Activated effector memory CD4-positive, alpha-beta T cell treated with anti-CD3 and anti-CD28 coated beads, Interleukin-2, amount 50 U/mL, for 16 hours (primary cell): ENCODE measurements around the gene RPS8.

ENCODE experiments used
- DNase-seq: peaks from one replicate; pipeline ENCODE4 v3.0.0-alpha.2; 2020

RPS8 gene

DNA sequence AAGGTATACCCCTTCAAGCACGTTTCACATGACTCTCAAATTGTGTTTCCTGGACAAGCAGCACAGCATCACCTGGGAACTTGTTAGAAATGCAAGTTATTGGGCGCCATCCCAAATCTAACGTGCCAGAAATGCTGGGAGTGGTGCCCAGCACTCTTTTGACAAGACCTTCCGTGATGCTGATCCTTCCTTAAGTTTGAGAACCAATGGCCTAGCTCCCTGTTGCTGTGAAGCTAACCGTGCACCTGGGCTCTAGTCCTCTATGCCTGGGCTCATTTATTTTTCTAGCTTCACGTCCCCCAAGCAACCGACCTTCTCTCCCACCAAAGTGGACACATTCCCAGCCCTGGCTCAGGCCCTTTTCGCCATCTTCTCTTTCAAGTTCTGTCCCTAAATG is 8.4 kb downstream of the RPS8 start:
- DNase-seq: no peak

DNA sequence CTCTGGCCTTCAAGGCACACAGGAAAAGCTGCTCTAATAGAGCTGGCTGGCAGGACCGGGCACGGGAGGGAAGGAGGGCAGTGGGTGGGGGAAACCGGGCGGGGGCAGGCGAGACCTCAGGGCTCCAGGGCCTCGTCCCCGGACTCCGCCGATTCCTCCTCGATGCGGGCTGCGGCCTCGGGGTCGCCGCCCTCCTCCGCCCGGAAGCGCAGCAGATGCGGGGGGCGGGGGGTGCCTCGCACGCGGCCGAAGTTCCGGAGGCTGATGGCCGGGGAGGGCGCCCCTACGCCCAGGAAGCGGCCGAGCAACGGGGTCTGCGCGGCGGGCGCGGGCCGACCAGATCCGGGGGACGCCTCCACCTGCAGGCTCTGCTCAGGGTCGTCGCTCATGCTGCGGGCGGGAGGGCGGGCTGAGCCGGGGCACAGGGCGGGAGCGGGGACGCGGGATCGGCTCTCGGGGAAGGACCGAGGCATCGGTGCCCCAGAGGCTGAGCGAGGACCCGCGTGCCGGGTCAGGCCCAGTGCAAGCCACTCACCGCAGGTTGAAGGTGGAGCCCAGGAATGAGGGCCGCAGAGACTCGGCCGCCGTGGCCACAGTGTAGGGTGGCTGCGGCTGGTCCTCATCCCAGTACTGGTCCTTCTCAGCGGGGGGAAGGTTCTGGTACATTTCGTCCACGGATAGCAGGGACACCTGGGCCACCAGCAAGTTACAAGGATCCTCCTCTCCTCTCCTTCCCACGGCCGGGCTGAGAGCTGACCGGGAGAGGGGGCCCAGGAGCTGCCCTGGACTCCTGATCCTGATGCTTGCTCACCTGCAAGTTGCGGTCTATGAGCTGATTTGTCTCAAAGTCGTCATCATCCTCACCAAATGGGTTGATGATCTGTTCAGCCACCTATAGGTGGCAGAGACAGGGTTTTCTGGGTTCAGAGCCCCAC is 9.0 kb downstream of the RPS8 start:
- DNase-seq: peak; percentile 75

DNA sequence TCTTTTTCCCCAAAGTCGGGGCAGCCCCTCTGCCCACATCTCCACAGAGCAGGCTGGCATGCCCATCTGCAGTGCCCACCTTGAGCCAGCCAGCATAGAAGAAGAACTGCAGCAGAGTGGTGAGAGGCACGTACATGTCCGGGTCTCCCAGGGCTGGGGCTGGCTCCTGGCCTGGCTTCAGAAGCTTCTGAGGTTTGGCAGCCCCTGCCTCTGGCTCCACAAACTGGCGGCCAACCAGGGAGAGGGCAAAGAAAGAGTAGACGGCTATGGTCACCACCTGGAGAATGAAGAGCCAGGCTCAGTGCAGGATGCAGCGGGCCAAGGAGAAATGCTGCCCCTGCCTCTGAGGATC is 9.7 kb downstream of the RPS8 start:
- DNase-seq: no peak

DNA sequence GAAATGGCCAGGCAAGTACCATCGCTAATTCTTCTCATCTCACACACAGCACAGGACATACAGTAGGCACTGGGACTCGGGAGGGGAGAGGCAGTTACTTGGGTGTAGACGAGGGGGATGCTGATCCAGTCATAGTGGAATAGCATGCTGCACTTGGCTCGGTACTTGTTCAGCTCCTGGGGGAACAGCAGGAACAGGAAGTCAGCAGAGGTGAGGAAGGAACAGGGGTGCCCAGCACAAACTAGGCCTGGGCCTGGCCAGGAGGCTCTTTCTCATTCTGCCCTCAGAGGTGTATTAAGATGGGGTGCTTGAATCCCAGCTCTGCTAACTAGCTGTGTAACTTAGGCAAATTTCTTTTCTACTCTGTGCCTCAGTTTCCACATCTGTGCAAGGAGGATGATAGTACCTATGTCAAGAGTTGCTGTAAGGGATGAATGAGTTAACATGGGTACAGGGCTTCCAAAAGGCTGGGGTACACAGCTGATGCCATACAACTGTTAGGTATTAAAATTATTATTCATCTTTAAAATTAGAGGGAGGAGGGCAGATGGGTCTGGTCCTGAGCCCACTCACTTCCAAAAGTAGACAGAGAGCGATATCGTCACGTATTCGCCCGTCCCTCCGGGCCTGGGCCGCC is 10.3 kb downstream of the RPS8 start:
- DNase-seq: no peak

DNA sequence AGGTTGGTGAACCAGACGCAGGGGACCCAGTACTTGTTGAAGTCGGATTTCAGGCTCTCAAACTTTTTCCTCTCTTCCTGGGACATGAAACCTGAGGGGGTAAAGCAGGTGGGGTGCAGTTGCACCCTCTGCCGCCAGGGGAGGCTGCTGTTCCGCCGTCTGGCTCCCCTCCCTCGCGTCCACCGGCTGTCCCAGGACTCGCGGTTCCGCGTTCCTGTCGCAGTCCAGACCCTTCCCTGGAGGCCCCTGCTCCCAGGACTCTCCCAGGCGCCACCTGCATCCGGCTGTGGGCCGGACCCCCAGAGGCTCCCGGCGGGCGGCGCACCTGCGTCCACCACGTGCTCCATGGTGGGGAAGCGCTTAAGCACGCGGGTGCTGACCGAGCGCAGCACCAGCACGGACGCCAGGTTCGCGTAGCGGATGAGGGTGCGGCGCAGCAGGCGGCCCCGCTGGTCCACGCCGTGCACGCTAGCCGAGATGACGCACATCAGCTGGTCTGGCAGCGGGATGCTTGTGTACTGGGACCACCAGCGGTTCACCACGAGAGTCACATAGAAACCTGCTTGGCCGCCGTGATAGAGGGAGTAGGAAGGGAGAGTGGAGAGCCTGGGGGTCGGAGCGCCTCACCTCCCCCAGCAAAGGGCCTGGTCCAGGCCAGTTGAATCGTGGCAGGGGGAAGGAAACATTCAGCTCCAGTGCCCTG is 10.9 kb downstream of the RPS8 start:
- peak; percentile 90 for DNase-seq

DNA sequence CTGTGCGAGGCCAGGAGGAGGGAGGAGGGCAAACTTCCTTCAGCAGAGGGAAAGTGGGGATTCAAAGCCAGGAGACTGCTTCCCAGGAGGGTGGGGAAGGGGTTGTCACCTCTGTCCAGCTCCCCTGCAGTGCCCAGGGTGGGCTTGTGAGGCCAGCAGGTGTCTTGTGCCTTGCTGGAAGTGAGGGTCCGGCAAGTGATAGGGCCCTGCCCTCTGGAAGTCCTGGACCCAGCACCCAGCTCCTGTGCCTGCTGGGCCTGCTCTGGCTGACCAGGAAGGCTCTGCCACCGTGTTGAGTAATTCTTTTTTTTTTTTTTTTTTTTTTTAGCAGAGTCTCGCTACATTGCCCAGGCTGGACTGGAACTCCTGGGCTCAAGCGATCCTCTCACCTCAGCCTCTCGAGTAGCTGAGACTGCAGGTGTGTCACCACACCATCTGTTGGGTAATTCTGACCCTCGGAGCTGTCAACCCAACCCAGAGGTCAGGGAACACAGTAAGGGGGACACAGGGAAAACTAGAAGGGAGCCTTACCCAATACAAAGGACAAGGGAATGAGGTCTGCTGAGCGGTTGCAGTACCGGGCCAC is 11.6 kb downstream of the RPS8 start:
- no peak for DNase-seq

DNA sequence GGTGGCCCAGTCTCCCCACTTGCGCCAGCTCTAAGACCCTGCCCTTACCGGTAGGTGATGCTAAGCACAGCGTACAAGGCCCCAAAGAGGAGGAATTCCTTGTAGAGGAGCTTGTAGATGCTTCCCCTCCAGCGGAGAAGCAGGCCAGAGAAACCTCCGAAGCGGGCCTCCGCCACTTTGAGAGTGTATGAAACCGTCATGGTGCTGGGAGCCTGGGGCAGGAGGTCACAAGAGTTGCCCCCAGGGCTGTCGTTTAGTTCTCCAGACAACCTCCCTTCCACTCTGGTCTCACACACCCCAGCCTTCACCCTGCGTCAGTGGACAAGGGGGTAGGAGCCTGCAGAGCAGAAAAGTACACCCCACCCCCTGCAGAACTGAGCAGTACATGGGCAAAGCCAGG is 12.2 kb downstream of the RPS8 start:
- DNase-seq: no peak

DNA sequence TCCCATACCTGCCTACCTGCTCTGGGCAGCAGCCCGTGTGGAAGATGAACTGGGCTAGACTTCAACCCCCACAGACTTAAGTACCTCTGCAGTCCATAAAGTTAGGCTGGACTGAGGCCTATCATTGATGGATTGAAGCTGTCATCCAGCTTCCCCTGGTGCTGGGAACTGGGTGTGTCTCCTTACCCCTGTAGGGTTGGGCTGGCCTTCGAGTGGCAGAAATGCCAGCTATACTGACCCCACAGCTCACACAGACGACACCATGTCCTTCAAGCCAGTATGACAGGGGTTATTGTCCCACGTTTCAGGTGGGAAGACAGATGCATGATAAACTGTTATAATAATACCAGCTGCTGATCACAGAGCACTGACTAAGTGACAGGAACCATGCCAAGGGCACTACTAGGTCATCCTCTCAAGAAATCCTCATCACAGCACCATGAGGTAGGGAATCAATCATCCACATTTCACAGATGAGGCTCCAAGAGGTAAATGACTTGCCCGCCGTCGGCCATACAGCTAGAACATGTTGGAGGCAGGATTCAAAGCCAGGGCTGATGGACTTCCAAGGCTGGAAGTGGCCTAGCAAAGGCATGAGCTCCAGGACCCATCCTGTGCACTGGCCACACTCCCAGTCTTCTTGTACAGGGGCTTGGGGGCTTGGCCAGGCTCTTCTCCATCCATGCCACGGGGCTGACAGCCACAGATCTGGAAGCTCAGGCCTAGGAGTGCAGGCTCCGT is 12.9 kb downstream of the RPS8 start, which contains the start of gene BEST4:
BEST4 (minus strand) TSS at position 51 of the 741 bp plus-strand sequence. CDS start 465 bp downstream, outside the sequence.
- DNase-seq: no peak

DNA sequence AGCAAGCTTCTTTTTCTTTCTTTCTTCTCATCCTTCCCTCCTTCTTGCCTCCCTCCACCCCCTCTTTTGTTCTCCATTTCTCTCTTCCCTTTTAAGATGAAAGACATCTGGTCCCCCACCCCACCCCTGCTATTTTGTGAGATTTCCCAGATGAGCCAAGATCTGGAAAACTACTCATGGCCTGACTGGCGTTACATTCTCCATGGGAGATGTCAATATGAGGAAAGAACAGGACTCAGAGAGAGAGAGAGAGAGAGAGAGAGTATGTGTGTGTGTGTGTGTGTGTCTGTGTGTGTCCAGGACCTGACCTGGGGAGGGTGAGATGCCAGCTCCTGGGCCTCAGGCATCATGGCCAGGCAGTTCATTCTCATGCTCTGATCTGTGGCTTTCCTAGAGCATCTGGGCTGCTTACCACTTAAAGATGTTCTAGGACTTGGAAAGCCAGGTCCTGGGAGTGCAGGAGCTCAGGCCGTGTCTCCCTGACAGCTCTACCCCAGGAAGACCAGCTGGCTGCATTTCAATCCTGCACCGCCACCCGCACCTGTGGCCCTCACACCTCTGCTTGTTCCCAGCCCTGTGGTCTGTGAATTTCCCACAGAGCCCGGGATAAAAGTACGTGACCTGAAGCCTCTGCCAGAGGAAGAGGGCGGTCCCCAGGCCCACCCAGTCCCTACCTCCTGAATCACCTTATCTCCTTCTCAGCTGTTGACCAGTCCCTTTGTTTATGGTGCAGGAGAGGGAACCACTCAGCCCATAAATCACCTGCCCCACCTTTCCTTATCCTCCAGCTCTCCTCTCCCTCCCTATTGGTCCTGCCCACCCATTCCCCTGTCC is 15.8 kb downstream of the RPS8 start:
- DNase-seq: peak; percentile 51

DNA sequence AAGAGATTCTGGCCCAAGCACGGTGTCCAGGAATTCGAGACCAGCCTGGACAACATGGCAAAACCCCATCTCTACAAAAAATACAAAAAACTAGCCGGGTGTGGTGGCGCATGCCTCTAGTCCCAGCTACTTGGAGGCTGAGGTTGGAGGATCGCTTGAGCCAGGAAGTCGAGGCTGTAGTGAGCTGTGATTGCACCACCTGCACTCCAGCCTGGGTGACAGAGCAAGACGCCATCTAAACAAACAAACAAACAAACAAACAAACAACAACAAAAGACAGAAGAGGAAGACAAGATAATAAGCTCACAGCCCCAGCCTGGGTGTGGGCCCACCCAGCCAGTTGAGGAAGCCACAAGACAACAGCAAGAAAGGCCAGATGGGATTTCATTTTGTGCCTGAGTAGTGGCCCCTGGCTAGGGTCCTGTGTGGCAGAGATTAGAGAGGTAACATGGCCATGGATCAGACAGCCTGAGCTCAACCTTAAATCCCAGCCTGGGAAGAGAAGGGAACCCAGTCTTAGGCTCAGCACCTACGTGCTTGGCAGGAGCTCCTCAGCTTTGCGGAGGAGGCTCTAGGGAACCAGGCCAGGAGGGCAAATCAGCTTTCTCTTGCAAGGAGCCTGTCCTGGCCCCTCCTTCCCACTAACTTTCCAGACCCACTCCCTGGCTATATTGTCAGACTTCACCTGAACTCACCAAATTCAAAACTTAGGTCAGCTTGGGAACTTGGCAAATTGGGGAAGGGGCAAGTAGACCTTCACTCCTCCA is 17.6 kb downstream of the RPS8 start:
- peak; percentile 34 for DNase-seq

DNA sequence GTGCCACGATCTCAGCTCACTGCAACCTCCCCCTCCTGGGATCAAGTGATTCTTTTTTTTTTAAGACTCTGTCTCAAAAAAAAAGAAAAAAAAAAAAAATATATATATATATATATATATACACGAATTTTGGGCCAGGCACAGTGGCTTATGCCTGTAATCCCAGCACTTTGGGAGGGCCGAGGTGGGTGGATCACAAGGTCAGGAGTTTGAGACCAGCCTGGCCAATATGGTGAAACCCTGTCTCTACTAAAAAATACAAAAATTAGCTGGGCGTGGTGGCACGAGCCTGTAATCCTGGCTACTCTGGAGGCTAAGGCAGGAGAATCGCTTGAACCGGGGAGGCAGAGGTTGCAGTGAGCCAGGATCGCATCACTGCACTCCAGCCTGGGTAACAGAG is 22.5 kb downstream of the RPS8 start:
- peak; percentile 12 for DNase-seq

DNA sequence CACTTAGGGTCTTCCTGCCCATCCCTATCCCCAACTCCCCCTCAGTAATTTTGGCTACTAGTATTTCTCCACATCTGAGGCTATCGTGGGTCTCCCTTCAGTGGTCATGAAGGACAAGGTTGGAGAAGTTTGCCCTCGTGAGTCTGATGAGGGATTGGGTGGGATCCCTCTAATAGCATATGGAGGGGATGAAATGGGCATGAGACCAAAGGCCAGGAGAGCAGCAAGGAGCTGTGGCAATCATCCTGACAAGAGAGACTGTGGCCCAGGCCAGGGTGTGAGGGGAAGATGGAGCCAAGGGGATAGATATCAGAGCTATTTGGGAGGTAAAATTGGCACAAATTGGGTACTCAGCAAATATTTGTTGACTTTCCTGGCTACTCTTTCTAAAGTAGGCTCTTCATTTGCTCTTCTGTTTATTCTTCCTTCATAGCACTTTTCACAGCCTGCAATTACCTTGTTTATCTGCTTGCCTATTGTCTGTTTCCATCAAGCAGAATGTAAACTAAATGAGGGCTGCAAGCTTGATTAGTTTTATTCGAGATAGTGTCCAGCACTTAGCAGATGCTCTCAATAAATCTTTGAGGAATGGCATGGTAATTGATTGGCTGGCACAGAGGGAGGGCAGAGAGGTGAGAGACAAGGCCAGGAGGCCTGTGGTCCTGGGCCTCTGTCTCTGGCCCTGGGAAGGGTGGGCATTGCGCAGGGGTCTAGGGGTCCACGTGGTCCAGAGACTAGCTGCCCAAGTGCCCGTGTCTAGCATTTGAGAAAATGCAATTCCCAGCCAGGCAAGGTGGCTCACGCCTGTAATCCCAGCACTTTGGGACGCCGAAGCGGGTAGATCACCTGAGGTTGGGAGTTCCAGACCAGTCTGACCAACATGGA is 23.4 kb downstream of the RPS8 start:
- DNase-seq: peak; percentile 61

DNA sequence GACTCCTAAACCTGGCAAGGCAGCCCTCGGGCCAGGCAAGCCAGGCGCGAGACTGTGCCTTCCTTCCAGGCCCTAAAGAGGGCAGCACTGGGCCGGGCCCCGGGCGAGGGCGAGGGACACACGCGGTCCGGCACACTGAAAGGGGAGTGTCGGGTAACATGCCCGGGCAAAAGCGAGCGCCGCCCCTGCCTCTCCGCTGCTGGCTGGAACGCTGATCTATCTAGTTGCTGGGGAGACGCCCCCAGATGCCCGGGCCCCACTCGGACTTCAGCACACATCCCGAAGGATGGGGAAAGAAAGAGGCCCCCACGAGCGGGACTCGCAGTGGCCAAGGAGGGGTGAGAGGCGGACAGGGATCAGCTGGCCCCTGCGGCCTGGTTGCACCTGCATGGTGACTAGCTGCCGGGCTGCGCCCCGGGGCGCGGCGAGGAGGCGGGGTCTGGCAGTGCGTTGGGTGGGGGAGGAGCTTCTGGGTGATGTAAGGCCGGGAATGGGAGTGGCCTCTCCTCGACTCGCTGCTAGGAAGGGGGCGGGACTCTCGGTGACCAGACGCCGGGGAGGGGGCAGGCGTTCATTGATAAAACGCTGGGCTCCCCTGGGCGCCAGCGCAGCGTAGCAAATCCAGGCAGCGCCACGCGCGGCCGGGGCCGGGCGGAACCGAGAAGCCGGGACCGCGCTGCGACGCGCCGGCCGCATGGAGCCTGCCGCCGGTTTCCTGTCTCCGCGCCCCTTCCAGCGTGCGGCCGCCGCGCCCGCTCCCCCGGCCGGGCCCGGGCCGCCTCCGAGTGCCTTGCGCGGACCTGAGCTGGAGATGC is 24.6 kb downstream of the RPS8 start, which contains the start of gene PLK3:
PLK3 (plus strand) TSS at position 608 of the 815 bp plus-strand sequence; CDS start at position 695, 87 bp downstream.
- peak; percentile 99 for DNase-seq

DNA sequence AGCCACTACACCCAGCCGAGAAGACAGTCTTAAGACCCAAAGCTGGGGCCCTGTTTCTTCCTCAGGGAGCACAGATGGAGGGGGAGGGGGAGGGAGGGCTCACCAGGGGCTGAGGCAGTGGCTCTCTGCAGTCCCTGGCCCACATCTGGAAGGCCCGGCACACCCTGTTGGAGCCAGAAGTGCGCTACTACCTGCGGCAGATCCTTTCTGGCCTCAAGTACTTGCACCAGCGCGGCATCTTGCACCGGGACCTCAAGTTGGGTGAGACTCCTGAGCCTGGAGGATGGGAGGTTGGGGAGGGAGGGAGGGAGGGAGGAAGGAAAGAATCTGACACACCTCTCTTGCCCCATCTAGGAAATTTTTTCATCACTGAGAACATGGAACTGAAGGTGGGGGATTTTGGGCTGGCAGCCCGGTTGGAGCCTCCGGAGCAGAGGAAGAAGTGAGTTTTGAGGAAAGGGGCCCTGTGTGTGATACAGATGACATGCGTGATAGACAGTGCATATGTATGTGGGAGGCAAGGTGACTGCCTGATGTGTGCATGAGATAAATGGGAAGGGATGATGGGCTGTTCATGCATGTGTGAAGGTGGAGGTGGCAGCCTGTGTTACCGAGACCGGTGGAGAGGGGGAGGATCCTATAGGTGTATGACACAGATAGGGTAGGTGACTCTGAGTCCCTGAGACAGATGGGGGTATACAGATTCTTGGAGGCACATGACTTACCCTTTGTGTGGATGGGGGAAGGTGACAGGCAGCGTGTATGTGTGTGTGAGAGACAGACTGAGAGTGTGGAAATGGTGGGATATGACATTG is 26.4 kb downstream of the RPS8 start:
- DNase-seq: peak; percentile 81

DNA sequence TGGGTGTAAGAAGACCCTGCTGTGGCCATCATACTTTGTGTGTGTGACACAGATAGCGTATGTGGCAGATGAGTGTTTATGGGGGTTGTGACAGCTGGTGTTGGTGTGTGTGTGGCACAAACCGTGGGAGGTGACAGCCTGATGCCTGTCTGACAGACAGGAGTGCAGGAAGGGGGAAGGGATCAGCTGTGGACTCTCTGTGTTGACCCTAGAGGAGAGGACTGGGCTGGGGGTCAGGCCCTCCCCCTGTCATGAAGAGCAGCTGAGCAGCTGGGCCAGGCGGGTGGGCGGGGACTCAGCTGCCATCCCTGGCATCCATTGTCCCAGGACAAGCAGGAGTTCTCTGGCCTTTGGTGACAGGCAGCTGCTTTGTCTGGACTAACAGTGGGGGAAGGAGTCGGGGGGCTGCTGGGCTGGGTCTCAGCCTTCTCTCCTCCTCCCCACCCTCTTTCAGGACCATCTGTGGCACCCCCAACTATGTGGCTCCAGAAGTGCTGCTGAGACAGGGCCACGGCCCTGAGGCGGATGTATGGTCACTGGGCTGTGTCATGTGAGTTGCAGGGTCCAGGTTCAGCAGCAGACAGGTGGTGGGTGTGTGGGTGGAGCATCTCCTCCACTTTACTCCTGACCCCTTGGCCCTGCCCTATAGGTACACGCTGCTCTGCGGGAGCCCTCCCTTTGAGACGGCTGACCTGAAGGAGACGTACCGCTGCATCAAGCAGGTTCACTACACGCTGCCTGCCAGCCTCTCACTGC is 27.1 kb downstream of the RPS8 start:
- peak; percentile 70 for DNase-seq

DNA sequence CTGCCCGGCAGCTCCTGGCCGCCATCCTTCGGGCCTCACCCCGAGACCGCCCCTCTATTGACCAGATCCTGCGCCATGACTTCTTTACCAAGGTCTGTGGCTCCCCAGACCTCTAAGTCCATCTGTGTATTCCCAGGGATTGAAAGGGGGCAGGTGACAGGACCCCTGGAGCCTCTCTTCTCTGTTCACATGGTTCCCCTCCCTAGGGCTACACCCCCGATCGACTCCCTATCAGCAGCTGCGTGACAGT is 27.6 kb downstream of the RPS8 start:
- no peak for DNase-seq
